Esophagus muscularis mucosa (tissue), 4 donors: ENCODE data around the gene ZFPM1. TPM values are rescaled to one million over a fixed set of nuclear protein-coding genes. Genes with fewer than 3 reads are reported as not detected.
A peak's percentile ranks its signal among the peaks of the same experiment; 100 is the strongest.

Experiments
- DNase-seq: peaks from one replicate; pipeline ENCODE4 v3.0.0-alpha.2; 2017; ENCODE audit errors: extremely low spot score
- H3K27ac ChIP-seq, 4 donors: fragments of 200-600 bp; sonication (generic); replicated peaks in 1 of 4; 1 replicate in 3 of 4; 2 replicates in 1 of 4; pipeline ENCODE4 v1.5.1; 2016 to 2019; ENCODE audit warnings: mild to moderate bottlenecking in 1 of 4
- H3K27me3 ChIP-seq, 4 donors: fragments of 200-600 bp; sonication (generic); one replicate each; pipeline versions ENCODE4 v1.5.1 to v1.6.0; 2016 to 2019
- H3K36me3 ChIP-seq, 4 donors: fragments of 200-600 bp; sonication (generic); one replicate each; pipeline ENCODE4 v1.5.1; 2016 to 2019
- H3K4me1 ChIP-seq, 4 donors: fragments of 200-600 bp; sonication (generic); one replicate each; pipeline ENCODE4 v1.5.1; 2016 to 2019
- H3K4me3 ChIP-seq, 4 donors: fragments of 200-600 bp; sonication (generic); 1 replicate in 2 of 4; 2 replicates in 2 of 4; pipeline ENCODE4 v1.5.1; 2016 to 2019; ENCODE audit warnings: mild to moderate bottlenecking in 4 of 4, moderate library complexity in 1 of 4
- H3K9me3 ChIP-seq, 4 donors: fragments of 200-600 bp; sonication (generic); 1 replicate in 3 of 4; 2 replicates in 1 of 4; pipeline ENCODE4 v1.5.1; 2016 to 2019
- EP300 ChIP-seq: sonication (generic); formaldehyde crosslinking; IDR thresholded peaks from one replicate; pipeline ENCODE4 v1.6.1; 2017; ENCODE audit warnings: antibody characterized with exemption
- POLR2A ChIP-seq: fragments of 450-650 bp; IDR thresholded peaks from one replicate; pipeline ENCODE4 v1.6.1; 2017; ENCODE audit warnings: antibody characterized with exemption, moderate library complexity, mild to moderate bottlenecking, low read depth
- POLR2AphosphoS5 ChIP-seq, 2 donors: sonication (generic); formaldehyde crosslinking; IDR thresholded peaks; one replicate each; pipeline ENCODE4 v1.6.1; 2017; ENCODE audit warnings: antibody characterized with exemption in 2 of 2
- WGBS: methylation state at CpG from one replicate; pipeline ENCODE4 v1.1.5; 2018; 5-methylcytosine and 5-hydroxymethylcytosine counted together
- intact Hi-C: fragments of 100-400 bp; cut with DNase I; formaldehyde crosslinking; loops from one replicate; pipeline ENCODE4 v1.15.1; 2023
- total RNA-seq, 4 donors: library from RNA; depleted of rRNA; stranded (reverse); fragments of >200 nt; gene quantifications; one replicate each; pipeline versions ENCODE4 v1.1.0 to v1.2.1, GENCODE V29; 2016
- TF ChIP-seq, protein P1 (sequence below), 3 experiments: fragments of 200-600 bp in 2 of 3; fragments of 450-650 bp in 1 of 3; sonication (generic) in 2 of 3; IDR thresholded peaks; one replicate each; pipeline ENCODE4 v1.5.1; 2017 to 2019; ENCODE audit warnings: antibody characterized with exemption in 3 of 3, mild to moderate bottlenecking in 2 of 3, moderate library complexity in 1 of 3

The ZFPM1 gene
- total RNA-seq, 4 donors from 2014 or later = 0.42 to 1.4 (median 1.0) TPM

DNA sequence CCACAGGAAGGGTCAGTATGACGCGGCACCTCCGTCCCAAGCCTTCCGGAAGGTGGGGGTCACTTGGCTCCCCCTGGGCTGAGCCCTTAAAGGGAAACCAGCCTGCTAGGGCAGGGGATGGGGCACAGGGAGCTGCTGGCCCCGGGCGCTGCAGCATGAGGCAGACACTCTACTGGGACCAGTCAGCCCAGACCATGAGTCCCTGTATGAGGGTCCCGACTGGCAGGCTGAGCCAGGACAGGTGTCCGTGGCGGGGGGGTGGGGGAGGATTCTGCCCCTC lies 73.8 kb downstream of the ZFPM1 start:
- Histone ChIP-seq H3K9me3 (no peaks in the 10 kb centered on the region), H3K27me3 (peaks cover 0 to 51% (median 14%) of the 10 kb centered on the region in 4 donors), H3K36me3 (peaks cover 0 to 18% (median 10%) of the 10 kb centered on the region in 4 donors), H3K4me1 (peaks cover 25 to 54% (median 36%) of the 10 kb centered on the region in 4 donors), H3K27ac (no peak overlapping the region), H3K4me3 (no peak overlapping the region)
- TF ChIP-seq, protein P1, sequence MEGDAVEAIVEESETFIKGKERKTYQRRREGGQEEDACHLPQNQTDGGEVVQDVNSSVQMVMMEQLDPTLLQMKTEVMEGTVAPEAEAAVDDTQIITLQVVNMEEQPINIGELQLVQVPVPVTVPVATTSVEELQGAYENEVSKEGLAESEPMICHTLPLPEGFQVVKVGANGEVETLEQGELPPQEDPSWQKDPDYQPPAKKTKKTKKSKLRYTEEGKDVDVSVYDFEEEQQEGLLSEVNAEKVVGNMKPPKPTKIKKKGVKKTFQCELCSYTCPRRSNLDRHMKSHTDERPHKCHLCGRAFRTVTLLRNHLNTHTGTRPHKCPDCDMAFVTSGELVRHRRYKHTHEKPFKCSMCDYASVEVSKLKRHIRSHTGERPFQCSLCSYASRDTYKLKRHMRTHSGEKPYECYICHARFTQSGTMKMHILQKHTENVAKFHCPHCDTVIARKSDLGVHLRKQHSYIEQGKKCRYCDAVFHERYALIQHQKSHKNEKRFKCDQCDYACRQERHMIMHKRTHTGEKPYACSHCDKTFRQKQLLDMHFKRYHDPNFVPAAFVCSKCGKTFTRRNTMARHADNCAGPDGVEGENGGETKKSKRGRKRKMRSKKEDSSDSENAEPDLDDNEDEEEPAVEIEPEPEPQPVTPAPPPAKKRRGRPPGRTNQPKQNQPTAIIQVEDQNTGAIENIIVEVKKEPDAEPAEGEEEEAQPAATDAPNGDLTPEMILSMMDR (IDR thresholded peaks at IDR 0.05) = no peak
- TF ChIP-seq POLR2AphosphoS5 (IDR thresholded peaks at IDR 0.05) (no peak), POLR2A (no peak), EP300 (no peak)
- WGBS = 100% methylated on average over 2 of the region's 9 CpGs
- no peak for DNase-seq
- intact Hi-C loops = loop anchor here (1.0 kb wide), 1 partner anchor 84 kb away; no protein-coding TSS in a partner anchor

DNA sequence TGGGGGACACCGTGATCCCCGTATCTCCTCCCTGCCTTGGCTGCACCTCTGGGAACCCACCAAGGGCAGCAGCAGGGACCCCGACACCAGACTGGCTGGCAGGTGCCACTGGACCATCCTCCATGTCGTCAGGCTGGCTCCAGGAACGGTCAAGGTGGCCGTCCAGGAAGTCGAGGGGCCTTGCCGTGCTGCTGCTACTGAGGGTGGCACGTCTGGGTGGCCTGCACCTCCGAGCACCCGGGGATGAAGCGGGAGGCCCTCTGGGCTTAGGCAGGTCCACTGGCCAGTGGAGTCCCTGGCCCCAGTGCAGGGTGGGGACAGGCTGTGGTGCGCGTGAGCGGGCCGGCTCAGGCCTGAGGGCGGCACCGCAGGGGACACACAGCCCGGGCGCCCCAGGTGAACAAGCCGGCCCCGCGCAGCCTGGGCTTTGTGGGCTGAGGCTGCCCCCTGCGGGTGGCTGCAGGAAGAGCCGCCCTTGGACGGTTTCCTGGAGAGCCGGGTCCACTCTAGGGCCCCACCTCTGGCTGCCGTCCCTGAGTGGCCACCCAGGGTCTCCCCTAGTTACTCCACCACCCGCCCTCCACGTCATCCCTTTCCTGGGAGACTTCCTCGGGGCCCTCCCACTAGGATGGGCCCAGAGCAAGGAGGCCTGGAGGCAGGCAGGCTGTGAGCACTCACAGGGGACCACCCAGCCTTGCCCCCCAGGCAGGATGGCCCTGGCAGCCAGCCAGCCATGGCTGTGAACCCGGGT lies 74.3 kb downstream of the ZFPM1 start:
- peaks cover 0 to 18% (median 10%) of the 10 kb centered on the region in 4 donors for H3K36me3 ChIP-seq
- H3K4me3 ChIP-seq = no peak overlapping the region
- intact Hi-C loops = loop anchor here (1.0 kb wide), 1 partner anchor 84 kb away; no protein-coding TSS in a partner anchor
- peaks cover 27 to 60% (median 41%) of the 10 kb centered on the region in 4 donors for H3K4me1 ChIP-seq
- no peaks in the 10 kb centered on the region for H3K9me3 ChIP-seq
- H3K27ac ChIP-seq = no peak overlapping the region
- no peak for DNase-seq
- TF ChIP-seq EP300 = no peak
- TF ChIP-seq POLR2AphosphoS5 (IDR thresholded peaks at IDR 0.05) = peak in 1 of 2 donors; percentile 21
- TF ChIP-seq, protein P1 (IDR thresholded peaks at IDR 0.05) = peak; percentile 79 to 93 (median 81)
- 28% methylated on average over 32 of the region's 32 CpGs for WGBS
- peaks cover 0 to 46% (median 14%) of the 10 kb centered on the region in 4 donors for H3K27me3 ChIP-seq

DNA sequence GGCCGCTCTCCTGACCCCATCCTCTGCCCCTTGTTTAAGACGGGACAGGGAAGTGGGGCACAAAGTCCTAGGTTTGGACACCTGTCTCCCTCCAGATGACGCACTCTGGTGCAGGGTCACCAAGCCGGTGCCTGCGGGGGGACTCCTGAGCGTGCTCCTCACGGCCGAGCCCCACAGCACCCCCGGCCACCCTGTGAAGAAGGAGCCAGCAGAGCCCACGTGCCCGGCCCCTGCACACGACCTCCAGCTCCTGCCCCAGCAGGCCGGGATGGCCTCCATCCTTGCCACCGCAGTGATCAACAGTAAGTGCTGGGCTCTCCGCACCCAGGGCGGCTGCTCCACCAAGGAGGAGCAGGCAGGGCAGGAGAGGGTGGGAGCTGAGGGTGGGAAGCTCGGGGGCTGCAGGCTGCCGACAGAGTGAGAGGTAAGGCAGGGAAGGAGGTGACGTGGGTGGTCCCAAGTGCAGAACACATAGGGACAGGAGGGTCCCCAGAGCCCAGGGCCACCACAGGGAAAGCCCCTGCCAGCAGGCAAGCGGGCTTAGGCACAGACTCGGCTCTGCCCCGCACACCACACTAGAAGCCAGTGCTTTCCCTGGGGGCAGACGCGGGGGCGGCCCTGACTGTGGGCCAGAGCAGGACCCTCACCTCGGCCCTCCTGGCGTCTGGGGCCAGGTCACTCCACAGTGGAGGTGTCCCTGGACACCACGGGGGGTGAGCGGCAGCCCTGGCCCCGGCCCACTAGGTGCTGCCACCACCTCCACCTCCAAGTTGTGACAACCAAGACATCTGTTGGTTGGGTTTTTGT lies 75.1 kb downstream of the ZFPM1 start:
- no peak for TF ChIP-seq EP300
- no peak for TF ChIP-seq POLR2A
- TF ChIP-seq POLR2AphosphoS5 (IDR thresholded peaks at IDR 0.05) = no peak
- TF ChIP-seq, protein P1 (IDR thresholded peaks at IDR 0.05) = no peak
- Histone ChIP-seq H3K27me3 (peaks cover 0 to 38% (median 11%) of the 10 kb centered on the region in 4 donors), H3K4me1 (peaks cover 34 to 67% (median 48%) of the 10 kb centered on the region in 4 donors), H3K27ac (no peak overlapping the region), H3K4me3 (no peak overlapping the region), H3K36me3 (peaks cover 0 to 18% (median 10%) of the 10 kb centered on the region in 4 donors), H3K9me3 (no peaks in the 10 kb centered on the region)
- intact Hi-C loops = loop anchor here (1.0 kb wide), 1 partner anchor 85 kb away; no protein-coding TSS in a partner anchor
- DNase-seq = no peak
- WGBS = 76% methylated on average over 13 of the region's 30 CpGs

DNA sequence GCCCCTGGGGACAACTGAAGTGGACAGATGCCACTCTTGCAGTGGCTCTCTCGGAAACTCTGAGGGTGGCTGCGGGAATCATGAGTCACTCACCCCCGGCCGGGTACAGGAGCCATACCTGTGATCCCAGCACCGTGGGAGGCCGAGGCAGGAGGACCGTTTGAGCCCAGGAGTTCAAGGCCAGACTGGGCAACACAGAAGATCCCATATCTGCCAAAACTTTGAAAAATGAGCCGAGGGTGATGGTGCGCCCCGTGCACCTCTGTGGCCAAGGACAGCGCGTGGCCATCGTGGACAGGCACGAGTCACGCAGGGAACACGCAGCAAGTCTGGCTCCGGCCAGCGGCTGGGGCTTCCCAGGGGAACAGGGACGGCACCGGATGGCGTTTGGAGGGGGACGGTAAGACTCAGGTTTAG lies 75.8 kb downstream of the ZFPM1 start:
- Histone ChIP-seq H3K27ac (no peak overlapping the region), H3K27me3 (peaks cover 0 to 30% (median 5%) of the 10 kb centered on the region in 4 donors), H3K4me3 (no peak overlapping the region), H3K4me1 (peaks cover 27 to 63% (median 52%) of the 10 kb centered on the region in 4 donors), H3K9me3 (no peaks in the 10 kb centered on the region), H3K36me3 (peaks cover 0 to 18% (median 10%) of the 10 kb centered on the region in 4 donors)
- 91% methylated on average over 17 of the region's 22 CpGs for WGBS
- intact Hi-C loops = no loop called here
- TF ChIP-seq, protein P1 (IDR thresholded peaks at IDR 0.05) = no peak
- TF ChIP-seq EP300 = no peak
- no peak for TF ChIP-seq POLR2A
- no peak for TF ChIP-seq POLR2AphosphoS5 (IDR thresholded peaks at IDR 0.05)
- DNase-seq = no peak
